ENCODE results near the gene AADAC.
"Not testable (repeated sequence)": the region's sequence is repeated elsewhere in the genome, so short reads cannot be mapped to it uniquely, and the experiment has no call there.

The AADAC gene, protein sequence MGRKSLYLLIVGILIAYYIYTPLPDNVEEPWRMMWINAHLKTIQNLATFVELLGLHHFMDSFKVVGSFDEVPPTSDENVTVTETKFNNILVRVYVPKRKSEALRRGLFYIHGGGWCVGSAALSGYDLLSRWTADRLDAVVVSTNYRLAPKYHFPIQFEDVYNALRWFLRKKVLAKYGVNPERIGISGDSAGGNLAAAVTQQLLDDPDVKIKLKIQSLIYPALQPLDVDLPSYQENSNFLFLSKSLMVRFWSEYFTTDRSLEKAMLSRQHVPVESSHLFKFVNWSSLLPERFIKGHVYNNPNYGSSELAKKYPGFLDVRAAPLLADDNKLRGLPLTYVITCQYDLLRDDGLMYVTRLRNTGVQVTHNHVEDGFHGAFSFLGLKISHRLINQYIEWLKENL

DNA sequence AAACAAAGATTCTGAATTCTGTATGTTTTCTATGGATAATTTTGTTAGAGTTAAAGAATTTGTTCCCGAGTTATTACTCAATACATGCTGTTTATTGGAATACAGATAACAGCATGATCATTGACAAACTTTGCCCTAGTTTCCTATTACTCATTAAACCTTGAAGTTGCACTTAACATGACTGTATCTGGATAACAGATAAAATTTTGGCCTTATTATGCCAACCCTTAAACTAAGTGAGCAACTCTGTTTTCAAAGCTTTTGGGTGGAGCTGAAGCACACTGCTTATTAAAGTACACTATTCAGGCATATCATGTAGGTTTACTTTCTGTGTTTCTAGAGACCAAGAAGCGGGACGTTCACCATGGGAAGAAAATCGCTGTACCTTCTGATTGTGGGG is at the start of gene AADAC:
Gene AADAC, plus strand, starts transcription at position 318 of the 400 bp plus-strand sequence. Its CDS starts 47 bp downstream, at position 365.
- no peak within 1 kb of the TSS for H3K9ac ChIP-seq (ENCODE audit: low read length)
- no peaks in the 10 kb centered on the region for H3K36me3 ChIP-seq (ENCODE audit: control insufficient read depth, low read depth, low read length)
- no peaks in the 10 kb centered on the region for H3K9me3 ChIP-seq (ENCODE audit: control insufficient read depth, low read depth, low read length)
- H3K27me3 ChIP-seq (ENCODE audit: control insufficient read depth, insufficient read depth, low read length): no peaks in the 10 kb centered on the region
- no peaks in the 10 kb centered on the region for H3K4me1 ChIP-seq (ENCODE audit: control insufficient read depth, low read depth, low read length)
- H3K27ac ChIP-seq (ENCODE audit: low read length): no peak within 1 kb of the TSS
- H3K4me3 ChIP-seq (ENCODE audit: low read length): no peak within 1 kb of the TSS

GRCh38 chr3:151764699-151765098 is 49.2 kb upstream of the AADAC start:
- H3K27ac ChIP-seq (ENCODE audit: low read length); H3K27me3 ChIP-seq (ENCODE audit: control insufficient read depth, insufficient read depth, low read length); H3K9ac ChIP-seq (ENCODE audit: low read length); H3K4me1 ChIP-seq (ENCODE audit: control insufficient read depth, low read depth, low read length); H3K4me3 ChIP-seq (ENCODE audit: low read length); H3K36me3 ChIP-seq (ENCODE audit: control insufficient read depth, low read depth, low read length); H3K9me3 ChIP-seq (ENCODE audit: control insufficient read depth, low read depth, low read length): not testable (repeated sequence)

DNA sequence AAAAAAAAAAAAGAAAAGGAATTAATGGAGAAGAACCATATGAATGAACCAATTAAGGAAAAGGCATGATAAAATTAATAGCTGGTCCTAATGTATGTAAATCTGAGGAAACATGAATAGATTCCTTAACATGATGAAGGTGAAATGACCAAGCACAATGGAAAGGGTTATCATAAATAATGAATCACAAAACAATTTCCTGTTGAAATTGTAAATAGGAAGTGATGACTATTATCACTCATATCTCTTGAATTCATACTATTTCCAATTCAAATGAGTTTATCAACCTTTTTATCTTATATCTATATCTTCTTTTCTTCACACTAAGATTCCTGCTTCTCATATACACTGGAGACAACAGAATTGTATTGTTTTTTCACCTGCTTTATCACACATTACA is 48.2 kb upstream of the AADAC start:
- Histone ChIP-seq H3K9ac (ENCODE audit: low read length) (no peak overlapping the region), H3K27ac (ENCODE audit: low read length) (no peak overlapping the region), H3K9me3 (ENCODE audit: control insufficient read depth, low read depth, low read length) (no peaks in the 10 kb centered on the region), H3K36me3 (ENCODE audit: control insufficient read depth, low read depth, low read length) (no peaks in the 10 kb centered on the region), H3K27me3 (ENCODE audit: control insufficient read depth, insufficient read depth, low read length) (no peaks in the 10 kb centered on the region), H3K4me3 (ENCODE audit: low read length) (no peak overlapping the region), H3K4me1 (ENCODE audit: control insufficient read depth, low read depth, low read length) (no peaks in the 10 kb centered on the region)

GRCh38 chr3:151766454-151766853 is 47.5 kb upstream of the AADAC start:
- no peaks in the 10 kb centered on the region for H3K9me3 ChIP-seq (ENCODE audit: control insufficient read depth, low read depth, low read length)
- no peak overlapping the region for H3K27ac ChIP-seq (ENCODE audit: low read length)
- H3K36me3 ChIP-seq (ENCODE audit: control insufficient read depth, low read depth, low read length): no peaks in the 10 kb centered on the region
- H3K9ac ChIP-seq (ENCODE audit: low read length): no peak overlapping the region
- no peaks in the 10 kb centered on the region for H3K4me1 ChIP-seq (ENCODE audit: control insufficient read depth, low read depth, low read length)
- no peaks in the 10 kb centered on the region for H3K27me3 ChIP-seq (ENCODE audit: control insufficient read depth, insufficient read depth, low read length)
- H3K4me3 ChIP-seq (ENCODE audit: low read length): no peak overlapping the region

- no peaks in the 10 kb centered on the region for H3K4me1 ChIP-seq (ENCODE audit: control insufficient read depth, low read depth, low read length)
- no peaks in the 10 kb centered on the region for H3K27me3 ChIP-seq (ENCODE audit: control insufficient read depth, insufficient read depth, low read length)
- no peak overlapping the region for H3K27ac ChIP-seq (ENCODE audit: low read length)
- H3K9me3 ChIP-seq (ENCODE audit: control insufficient read depth, low read depth, low read length): no peaks in the 10 kb centered on the region
- no peak overlapping the region for H3K4me3 ChIP-seq (ENCODE audit: low read length)
- no peaks in the 10 kb centered on the region for H3K36me3 ChIP-seq (ENCODE audit: control insufficient read depth, low read depth, low read length)
- H3K9ac ChIP-seq (ENCODE audit: low read length): no peak overlapping the region
Measured at GRCh38 chr3:151768393-151768930, 45.5 kb upstream of the AADAC start.

DNA sequence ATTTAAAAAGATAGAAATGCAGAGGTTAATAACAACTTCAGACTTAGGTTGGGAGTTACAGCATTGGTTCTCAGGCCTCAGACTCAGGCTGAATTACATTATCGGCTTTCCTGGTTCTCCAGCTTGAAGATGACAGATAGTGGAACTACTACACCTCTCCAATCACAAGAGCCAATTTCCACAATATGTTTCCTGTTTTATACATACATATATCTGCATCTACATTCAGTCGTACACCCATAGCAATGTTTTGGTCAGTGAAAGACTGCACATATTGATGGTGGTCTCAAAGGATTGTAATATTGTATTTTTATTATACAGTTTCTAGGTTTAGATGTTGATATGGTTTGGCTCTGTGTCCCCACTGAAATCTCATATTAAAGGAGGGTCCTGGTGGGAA is 44.7 kb upstream of the AADAC start:
- no peak overlapping the region for H3K4me3 ChIP-seq (ENCODE audit: low read length)
- H3K9ac ChIP-seq (ENCODE audit: low read length): no peak overlapping the region
- H3K36me3 ChIP-seq (ENCODE audit: control insufficient read depth, low read depth, low read length): no peaks in the 10 kb centered on the region
- no peaks in the 10 kb centered on the region for H3K4me1 ChIP-seq (ENCODE audit: control insufficient read depth, low read depth, low read length)
- no peaks in the 10 kb centered on the region for H3K27me3 ChIP-seq (ENCODE audit: control insufficient read depth, insufficient read depth, low read length)
- H3K27ac ChIP-seq (ENCODE audit: low read length): no peak overlapping the region
- H3K9me3 ChIP-seq (ENCODE audit: control insufficient read depth, low read depth, low read length): no peaks in the 10 kb centered on the region

DNA sequence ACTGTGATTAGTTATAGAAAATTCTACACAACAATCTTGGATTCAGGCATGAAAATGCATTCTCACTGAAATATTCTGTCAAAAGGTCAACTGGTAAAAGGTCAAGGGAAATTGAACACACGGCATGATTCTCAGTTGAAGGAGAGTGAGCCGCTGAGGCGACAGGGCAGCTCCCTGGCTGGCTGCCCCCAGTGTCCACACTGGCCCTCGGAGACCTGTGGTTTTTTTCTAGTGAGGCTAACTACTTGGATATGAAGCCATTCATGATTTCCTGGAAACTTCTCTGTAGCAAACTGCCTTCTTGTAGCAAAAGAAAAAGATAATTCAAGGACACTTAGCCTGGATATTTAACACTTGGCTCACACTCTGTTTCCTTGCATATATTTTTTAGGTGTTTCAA is 43.0 kb upstream of the AADAC start:
- H3K4me3 ChIP-seq (ENCODE audit: low read length): no peak overlapping the region

DNA sequence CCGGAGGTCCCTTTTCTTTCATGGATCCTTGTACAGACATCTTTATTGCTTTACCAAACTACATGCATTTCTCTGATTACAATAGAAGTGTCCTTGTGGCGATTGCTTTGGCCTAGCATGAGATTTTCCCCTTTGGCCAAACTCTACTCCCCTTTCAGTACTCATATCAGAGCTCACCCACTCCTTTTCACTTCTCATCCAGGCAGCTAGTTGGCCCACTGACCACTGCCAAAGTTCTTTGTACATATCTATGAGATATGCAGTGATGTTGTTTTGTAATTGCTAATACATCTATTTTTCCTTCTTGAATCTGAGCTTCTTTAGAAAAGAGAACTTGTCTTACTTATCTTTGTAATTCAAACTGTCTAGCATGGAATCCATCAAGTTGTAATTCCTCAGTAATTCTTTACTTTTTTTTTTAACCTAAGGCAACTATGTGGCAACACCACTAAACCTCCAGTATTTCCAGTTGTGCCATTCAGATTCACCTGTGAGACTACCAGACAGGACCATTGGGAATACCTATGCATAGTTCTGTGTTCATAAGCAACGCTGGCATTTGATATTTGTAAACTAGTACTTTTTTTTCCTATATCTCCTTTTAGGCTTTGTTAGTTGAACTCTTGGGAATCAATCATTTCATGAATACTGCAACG is 41.0 kb upstream of the AADAC start:
- Histone ChIP-seq H3K4me1 (ENCODE audit: control insufficient read depth, low read depth, low read length) (no peaks in the 10 kb centered on the region), H3K4me3 (ENCODE audit: low read length) (no peak overlapping the region), H3K9ac (ENCODE audit: low read length) (no peak overlapping the region)

More for the DNA sequence above, 43.0 kb upstream of the AADAC start:
- Histone ChIP-seq H3K36me3 (ENCODE audit: control insufficient read depth, low read depth, low read length) (no peaks in the 10 kb centered on the region), H3K9me3 (ENCODE audit: control insufficient read depth, low read depth, low read length) (no peaks in the 10 kb centered on the region), H3K9ac (ENCODE audit: low read length) (no peak overlapping the region), H3K27me3 (ENCODE audit: control insufficient read depth, insufficient read depth, low read length) (no peaks in the 10 kb centered on the region), H3K4me1 (ENCODE audit: control insufficient read depth, low read depth, low read length) (no peaks in the 10 kb centered on the region), H3K27ac (ENCODE audit: low read length) (no peak overlapping the region)

GRCh38 chr3:151774235-151774634 is 39.7 kb upstream of the AADAC start:
- Histone ChIP-seq H3K4me3 (ENCODE audit: low read length) (no peak overlapping the region), H3K4me1 (ENCODE audit: control insufficient read depth, low read depth, low read length) (no peaks in the 10 kb centered on the region), H3K27me3 (ENCODE audit: control insufficient read depth, insufficient read depth, low read length) (no peaks in the 10 kb centered on the region), H3K9me3 (ENCODE audit: control insufficient read depth, low read depth, low read length) (no peaks in the 10 kb centered on the region), H3K27ac (ENCODE audit: low read length) (no peak overlapping the region), H3K9ac (ENCODE audit: low read length) (no peak overlapping the region), H3K36me3 (ENCODE audit: control insufficient read depth, low read depth, low read length) (no peaks in the 10 kb centered on the region)

More for the DNA sequence above, 41.0 kb upstream of the AADAC start:
- no peak overlapping the region for H3K27ac ChIP-seq (ENCODE audit: low read length)
- H3K9me3 ChIP-seq (ENCODE audit: control insufficient read depth, low read depth, low read length): no peaks in the 10 kb centered on the region
- no peaks in the 10 kb centered on the region for H3K36me3 ChIP-seq (ENCODE audit: control insufficient read depth, low read depth, low read length)
- H3K27me3 ChIP-seq (ENCODE audit: control insufficient read depth, insufficient read depth, low read length): no peaks in the 10 kb centered on the region

GRCh38 chr3:151774910-151775309 is 39.0 kb upstream of the AADAC start:
- Histone ChIP-seq H3K27ac (ENCODE audit: low read length) (no peak overlapping the region), H3K36me3 (ENCODE audit: control insufficient read depth, low read depth, low read length) (no peaks in the 10 kb centered on the region), H3K4me1 (ENCODE audit: control insufficient read depth, low read depth, low read length) (no peaks in the 10 kb centered on the region), H3K27me3 (ENCODE audit: control insufficient read depth, insufficient read depth, low read length) (no peaks in the 10 kb centered on the region), H3K9ac (ENCODE audit: low read length) (no peak overlapping the region), H3K9me3 (ENCODE audit: control insufficient read depth, low read depth, low read length) (no peaks in the 10 kb centered on the region), H3K4me3 (ENCODE audit: low read length) (no peak overlapping the region)

- H3K9ac ChIP-seq (ENCODE audit: low read length): no peak overlapping the region
- H3K9me3 ChIP-seq (ENCODE audit: control insufficient read depth, low read depth, low read length): no peaks in the 10 kb centered on the region
- no peaks in the 10 kb centered on the region for H3K27me3 ChIP-seq (ENCODE audit: control insufficient read depth, insufficient read depth, low read length)
- no peak overlapping the region for H3K4me3 ChIP-seq (ENCODE audit: low read length)
- no peaks in the 10 kb centered on the region for H3K4me1 ChIP-seq (ENCODE audit: control insufficient read depth, low read depth, low read length)
- H3K36me3 ChIP-seq (ENCODE audit: control insufficient read depth, low read depth, low read length): no peaks in the 10 kb centered on the region
- H3K27ac ChIP-seq (ENCODE audit: low read length): no peak overlapping the region
Measured at GRCh38 chr3:151775314-151776258, 38.3 kb upstream of the AADAC start.

All from iPS-18a (cell line).